Dermis blood vessel endothelial cell (primary cell): ENCODE results near the gene SAMD9. TPM values are rescaled to one million over a fixed set of nuclear protein-coding genes. Genes with fewer than 3 reads are reported as not detected.
"Not testable (repeated sequence)": the region's sequence is repeated elsewhere in the genome, so short reads cannot be mapped to it uniquely, and the experiment has no call there.

Experiments used
- DNase-seq: peaks from one replicate; pipeline ENCODE4 v3.0.0; 2010
- total RNA-seq: library from RNA; depleted of rRNA; stranded (reverse); fragments of >200 nt; gene quantifications from 2 replicates; pipeline ENCODE4 v1.2.3, GENCODE V29; 2014

Gene SAMD9
- 20.4 and 24.4 TPM in 2 replicates for total RNA-seq

- DNase-seq, result peak; percentile 87
Observed at GRCh38 chr7:93117852-93118530, at the start of gene SAMD9. Gene SAMD9, minus strand, starts transcription at chr7:93117979. Its CDS starts 11,882 bp downstream, at chr7:93106097.

- no peak for DNase-seq
Observed at GRCh38 chr7:93165447-93165846, 47.7 kb upstream of the SAMD9 start.

- no peak for DNase-seq
Observed at GRCh38 chr7:93164766-93165165, 47.0 kb upstream of the SAMD9 start.

GRCh38 chr7:93161181-93161762 lies 43.5 kb upstream of the SAMD9 start:
- DNase-seq, result no peak

GRCh38 chr7:93160410-93160809 lies 42.6 kb upstream of the SAMD9 start:
- no peak for DNase-seq

- DNase-seq, result peak; percentile 24
Observed at GRCh38 chr7:93159490-93159889, 41.7 kb upstream of the SAMD9 start.

- DNase-seq, result no peak
Observed at GRCh38 chr7:93156884-93157283, 39.1 kb upstream of the SAMD9 start.

GRCh38 chr7:93150200-93150835 lies 32.5 kb upstream of the SAMD9 start:
- DNase-seq, result no peak

GRCh38 chr7:93148727-93149126 lies 30.9 kb upstream of the SAMD9 start:
- no peak for DNase-seq

GRCh38 chr7:93148144-93148543 lies 30.4 kb upstream of the SAMD9 start, which contains the start of gene SAMD9L:
Gene SAMD9L, minus strand, starts transcription at chr7:93148385. Its CDS starts 12,414 bp downstream, at chr7:93135971.
- DNase-seq, result peak; percentile 53

GRCh38 chr7:93147363-93147762 lies 29.6 kb upstream of the SAMD9 start:
- DNase-seq, result peak; percentile 76

GRCh38 chr7:93146472-93147141 lies 28.8 kb upstream of the SAMD9 start:
- peak; percentile 28 for DNase-seq

- DNase-seq, result peak; percentile 87
Observed at GRCh38 chr7:93146036-93146435, 28.3 kb upstream of the SAMD9 start.

GRCh38 chr7:93145354-93145753 lies 27.6 kb upstream of the SAMD9 start:
- no peak for DNase-seq

- DNase-seq, result no peak
Observed at GRCh38 chr7:93142127-93142526, 24.3 kb upstream of the SAMD9 start.

- DNase-seq, result no peak
Observed at GRCh38 chr7:93140582-93141191, 22.9 kb upstream of the SAMD9 start.

- DNase-seq, result no peak
Observed at GRCh38 chr7:93138576-93138975, 20.8 kb upstream of the SAMD9 start.

- peak; percentile 32 for DNase-seq
Observed at GRCh38 chr7:93133005-93133404, 15.2 kb upstream of the SAMD9 start.

GRCh38 chr7:93132216-93132615 lies 14.4 kb upstream of the SAMD9 start:
- DNase-seq, result no peak

- DNase-seq, result not testable (repeated sequence)
Observed at GRCh38 chr7:93126954-93127353, 9.2 kb upstream of the SAMD9 start.

- DNase-seq, result not testable (repeated sequence)
Observed at GRCh38 chr7:93123532-93123931, 5.8 kb upstream of the SAMD9 start.

GRCh38 chr7:93120592-93121549 lies 3.1 kb upstream of the SAMD9 start:
- DNase-seq, result no peak
